Cardiac fibroblast (primary cell): ENCODE data around the gene FSD2.

Experiments
- DNase-seq, 2 donors: peaks; one replicate each; pipeline versions ENCODE4 v3.0.0 to v3.0.0-alpha.2; 2010; ENCODE audit warnings: low read depth in 2 of 2
- H3K4me3 ChIP-seq, 2 donors: replicated peaks in 1 of 2; 1 replicate in 1 of 2; 2 replicates in 1 of 2; pipeline ENCODE4 v1.5.1; 2011; ENCODE audit warnings: low read depth in 2 of 2, low read length in 2 of 2, mild to moderate bottlenecking in 2 of 2, moderate library complexity in 1 of 2
- TF ChIP-seq, protein P1 (sequence below): IDR thresholded peaks from one replicate; pipeline ENCODE4 v1.5.1; 2011; ENCODE audit warnings: low read depth, mild to moderate bottlenecking, low read length, inconsistent platforms

FSD2 gene

DNA sequence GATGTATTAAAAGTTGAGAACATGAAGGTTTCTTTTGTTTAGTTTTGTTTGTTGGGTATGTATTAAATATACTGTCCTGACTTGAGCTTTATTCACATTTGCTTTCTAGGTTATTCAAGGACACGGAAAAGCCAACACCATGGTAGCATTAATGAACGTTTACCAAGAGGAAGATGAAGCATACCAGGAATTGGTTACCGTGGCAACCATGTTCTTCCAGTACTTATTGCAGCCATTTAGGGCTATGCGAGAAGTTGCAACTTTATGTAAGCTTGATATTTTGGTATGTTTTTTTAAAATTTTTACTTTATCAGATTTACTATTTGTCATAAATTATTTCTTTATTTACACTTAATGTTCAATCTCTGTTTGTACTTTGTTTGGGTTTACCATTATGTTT, 7.1 kb upstream of the FSD2 start:
- TF ChIP-seq, protein P1, sequence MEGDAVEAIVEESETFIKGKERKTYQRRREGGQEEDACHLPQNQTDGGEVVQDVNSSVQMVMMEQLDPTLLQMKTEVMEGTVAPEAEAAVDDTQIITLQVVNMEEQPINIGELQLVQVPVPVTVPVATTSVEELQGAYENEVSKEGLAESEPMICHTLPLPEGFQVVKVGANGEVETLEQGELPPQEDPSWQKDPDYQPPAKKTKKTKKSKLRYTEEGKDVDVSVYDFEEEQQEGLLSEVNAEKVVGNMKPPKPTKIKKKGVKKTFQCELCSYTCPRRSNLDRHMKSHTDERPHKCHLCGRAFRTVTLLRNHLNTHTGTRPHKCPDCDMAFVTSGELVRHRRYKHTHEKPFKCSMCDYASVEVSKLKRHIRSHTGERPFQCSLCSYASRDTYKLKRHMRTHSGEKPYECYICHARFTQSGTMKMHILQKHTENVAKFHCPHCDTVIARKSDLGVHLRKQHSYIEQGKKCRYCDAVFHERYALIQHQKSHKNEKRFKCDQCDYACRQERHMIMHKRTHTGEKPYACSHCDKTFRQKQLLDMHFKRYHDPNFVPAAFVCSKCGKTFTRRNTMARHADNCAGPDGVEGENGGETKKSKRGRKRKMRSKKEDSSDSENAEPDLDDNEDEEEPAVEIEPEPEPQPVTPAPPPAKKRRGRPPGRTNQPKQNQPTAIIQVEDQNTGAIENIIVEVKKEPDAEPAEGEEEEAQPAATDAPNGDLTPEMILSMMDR, result no peak
- DNase-seq, result no peak

GRCh38 chr15:82810890-82811426, 5.1 kb upstream of the FSD2 start:
- TF ChIP-seq, protein P1, result no peak
- DNase-seq, result peak; percentile 15 to 22
- H3K4me3 ChIP-seq, result peak overlapping the region; percentile 73 to 92

More for the DNA sequence above, 7.1 kb upstream of the FSD2 start:
- H3K4me3 ChIP-seq, result no peak overlapping the region

GRCh38 chr15:82810061-82810889, 4.4 kb upstream of the FSD2 start:
- peak overlapping the region; percentile 73 to 92 for H3K4me3 ChIP-seq
- peak; percentile 75 to 79 for DNase-seq
- TF ChIP-seq, protein P1, result no peak

- DNase-seq, result peak; percentile 99
- peak within 1 kb of the TSS; percentile 73 to 92 for H3K4me3 ChIP-seq
- TF ChIP-seq, protein P1, result no peak
Observed at GRCh38 chr15:82809308-82810060, 3.6 kb upstream of the FSD2 start, which contains the start of gene WHAMM. WHAMM (plus strand) TSS chr15:82809628; CDS start chr15:82809727, 99 bp downstream.

- TF ChIP-seq, protein P1, result no peak
Observed at GRCh38 chr15:82808634-82809041, 2.8 kb upstream of the FSD2 start.

GRCh38 chr15:82807920-82808633, 2.2 kb upstream of the FSD2 start:
- no peak for DNase-seq
- H3K4me3 ChIP-seq, result no peak overlapping the region
- TF ChIP-seq, protein P1, result no peak

More at GRCh38 chr15:82808634-82809041, 2.8 kb upstream of the FSD2 start:
- no peak for DNase-seq
- H3K4me3 ChIP-seq, result no peak overlapping the region
